Left ventricle myocardium superior (tissue), 1 donor: ENCODE results near the gene SLC38A8. TPM values are rescaled to one million over a fixed set of nuclear protein-coding genes. Genes with fewer than 3 reads are reported as not detected.

Experiments used
- ATAC-seq: fragments of 200-7000 bp; cut with Tn5 transposase; one replicate; pipeline ENCODE4 v1.9.1; 2020; ENCODE audit warnings: mild to moderate bottlenecking, moderate library complexity
- DNase-seq: peaks from one replicate; pipeline ENCODE4 v3.0.0-alpha.2; 2020
- intact Hi-C: fragments of 100-400 bp; cut with micrococcal nuclease; formaldehyde crosslinking; loops from one replicate; pipeline ENCODE4 v1.11.0; 2022
- total RNA-seq: library from RNA; stranded (reverse); fragmentation: NEBNext Ultra II Directional; extraction: Animal tissue kit (Norgen Biotek cat#: 25700); gene quantifications from one replicate; pipeline ENCODE4 v1.2.1, GENCODE V29; 2021
- donor health status: DM: no; HTN: yes; CAD: no; lungs with severe emphysema.

Gene SLC38A8
- total RNA-seq, 1 donor from 2014 or later: 2.0 TPM

GRCh38 chr16:84013787-84014569 lies 28.6 kb downstream of the SLC38A8 start:
- ATAC-seq (peak; percentile 75), DNase-seq (peak; percentile 44)
- intact Hi-C loops: no loop called here

- DNase-seq: no peak
- intact Hi-C loops: no loop called here
- ATAC-seq: no peak
These were observed 33.3 kb downstream of the SLC38A8 start for GRCh38 chr16:84009282-84009681.

GRCh38 chr16:84007965-84008364 lies 34.6 kb downstream of the SLC38A8 start:
- intact Hi-C loops: no loop called here
- no peak for DNase-seq
- ATAC-seq: peak; percentile 52

GRCh38 chr16:84007520-84007919 lies 35.1 kb downstream of the SLC38A8 start:
- ATAC-seq: no peak
- no peak for DNase-seq

GRCh38 chr16:84005391-84005790 lies 37.2 kb downstream of the SLC38A8 start:
- ATAC-seq (no peak), DNase-seq (no peak)
- intact Hi-C loops: no loop called here

More at GRCh38 chr16:84007520-84007919, 35.1 kb downstream of the SLC38A8 start:
- intact Hi-C loops: no loop called here

- no peak for ATAC-seq
- DNase-seq: no peak
- intact Hi-C loops: no loop called here
These were observed 38.2 kb downstream of the SLC38A8 start for GRCh38 chr16:84004442-84004841.

- no peak for DNase-seq
- intact Hi-C loops: no loop called here
- ATAC-seq: no peak
These were observed 39.6 kb downstream of the SLC38A8 start for GRCh38 chr16:84003038-84003437.

GRCh38 chr16:84001726-84002125 lies 40.9 kb downstream of the SLC38A8 start:
- DNase-seq (no peak), ATAC-seq (no peak)
- intact Hi-C loops: no loop called here

- ATAC-seq: no peak
- DNase-seq: no peak
- intact Hi-C loops: no loop called here
These were observed 41.5 kb downstream of the SLC38A8 start for GRCh38 chr16:84000989-84001642.

- intact Hi-C loops: no loop called here
- ATAC-seq: no peak
- no peak for DNase-seq
These were observed 44.5 kb downstream of the SLC38A8 start for GRCh38 chr16:83998091-83998490.

GRCh38 chr16:83996481-83997252 lies 45.9 kb downstream of the SLC38A8 start:
- intact Hi-C loops: no loop called here
- DNase-seq (no peak), ATAC-seq (no peak)

GRCh38 chr16:83995754-83996153 lies 46.8 kb downstream of the SLC38A8 start:
- ATAC-seq (peak; percentile 83), DNase-seq (peak; percentile 65)
- intact Hi-C loops: no loop called here

- ATAC-seq (no peak), DNase-seq (no peak)
- intact Hi-C loops: no loop called here
These were observed 47.9 kb downstream of the SLC38A8 start for GRCh38 chr16:83994703-83995102.

- intact Hi-C loops: no loop called here
- no peak for DNase-seq
- ATAC-seq: no peak
These were observed 48.5 kb downstream of the SLC38A8 start for GRCh38 chr16:83994087-83994486.

- intact Hi-C loops: no loop called here
- DNase-seq: peak; percentile 55
- peak; percentile 70 for ATAC-seq
These were observed 50.0 kb downstream of the SLC38A8 start for GRCh38 chr16:83992624-83993023.

- ATAC-seq (no peak), DNase-seq (no peak)
- intact Hi-C loops: no loop called here
These were observed 52.1 kb downstream of the SLC38A8 start for GRCh38 chr16:83990492-83990891.

GRCh38 chr16:83989300-83989699 lies 53.3 kb downstream of the SLC38A8 start:
- no peak for ATAC-seq
- DNase-seq: no peak
- intact Hi-C loops: no loop called here

- DNase-seq (no peak), ATAC-seq (no peak)
- intact Hi-C loops: no loop called here
These were observed 59.1 kb downstream of the SLC38A8 start for GRCh38 chr16:83983491-83983890.

- DNase-seq (no peak), ATAC-seq (no peak)
- intact Hi-C loops: no loop called here
These were observed 60.8 kb downstream of the SLC38A8 start for GRCh38 chr16:83981799-83982198.

- intact Hi-C loops: no loop called here
- no peak for ATAC-seq
- no peak for DNase-seq
These were observed 61.8 kb downstream of the SLC38A8 start for GRCh38 chr16:83980794-83981193.
